GM12878 (cell line): ENCODE data around the gene ULBP1. TPM values are rescaled to one million over a fixed set of nuclear protein-coding genes. Genes with fewer than 3 reads are reported as not detected.

Experiments used
- ATAC-seq: fragments of 200-7000 bp; cut with Tn5 transposase; 3 replicates; pipeline ENCODE4 v1.9.1; 2020; ENCODE audit warnings: mild to moderate bottlenecking, moderate library complexity
- BruUV-seq: library from RNA; stranded (reverse); fragments of 400-500 nt; replicated peaks from 2 replicates; lab custom pipeline; 2021; lab: Mats Ljungman, UMichigan
- CTCF ChIA-PET: fragments of 300-600 bp; sonication (Branson Sonifier 250); formaldehyde crosslinking; extraction: SDS; loops from one replicate; lab custom pipeline; 2021; ENCODE audit warnings: inconsistent platforms; lab: Yijun Ruan, JAX
- POLR2A ChIA-PET: fragments of 350-600 bp; formaldehyde crosslinking; extraction: SDS; loops from one replicate; lab custom pipeline; 2021; ENCODE audit warnings: inconsistent platforms; lab: Charles Lee
- RAD21 ChIA-PET: fragments of 300-600 bp; sonication (Branson Sonifier 250); formaldehyde crosslinking; loops from one replicate; lab custom pipeline; 2023; ENCODE audit warnings: antibody characterized with exemption; ENCODE audit not compliant: unreplicated experiment; lab: Charles Lee
- SMC1A ChIA-PET: fragments of 300-600 bp; sonication (Branson Sonifier 250); formaldehyde crosslinking; loops from one replicate; lab custom pipeline; 2023; ENCODE audit not compliant: unreplicated experiment, uncharacterized antibody; lab: Charles Lee
- DNase-seq: peaks from one replicate; pipeline ENCODE4 v3.0.0-alpha.2; 2011; ENCODE audit warnings: low read depth, low spot score
- FAIRE-seq: peaks from 3 replicates; lab custom pipeline; 2011; peaks lifted over from hg19 to GRCh38; lab: Jason Lieb, UNC
- H2AFZ ChIP-seq: 2 replicates; pipeline ENCODE4 v1.6.0; 2011; ENCODE audit warnings: low read depth, low read length, control low read depth; ENCODE audit not compliant: control insufficient read depth
- H3K27ac ChIP-seq: 2 replicates; pipeline ENCODE4 v1.5.1; 2011; ENCODE audit warnings: control low read depth; ENCODE audit not compliant: control insufficient read depth, insufficient read depth
- H3K27me3 ChIP-seq, 2 experiments: replicated peaks in 1 of 2; 2 replicates each; pipeline versions ENCODE4 v1.6.0 to v1.6.1; 2011; ENCODE audit warnings: low read length in 1 of 2; ENCODE audit not compliant: control insufficient read depth in 2 of 2, insufficient read depth in 2 of 2
- H3K36me3 ChIP-seq, 2 experiments: 2 replicates each; pipeline ENCODE4 v1.5.1; 2011; ENCODE audit warnings: low read length in 1 of 2; ENCODE audit not compliant: control insufficient read depth in 2 of 2, insufficient read depth in 2 of 2
- H3K4me1 ChIP-seq: 2 replicates; pipeline ENCODE4 v1.6.1; 2011; ENCODE audit warnings: mild to moderate bottlenecking, low read length, moderate library complexity, mixed read lengths; ENCODE audit not compliant: control insufficient read depth, insufficient read depth
- H3K4me2 ChIP-seq: 2 replicates; pipeline ENCODE4 v1.6.0; 2011; ENCODE audit warnings: control low read depth; ENCODE audit not compliant: control insufficient read depth, insufficient read depth
- H3K4me3 ChIP-seq: fragments of 200-600 bp; sonication (generic); 2 replicates; pipeline ENCODE4 v1.5.1; 2016
- H3K79me2 ChIP-seq: 2 replicates; pipeline ENCODE4 v1.6.0; 2011; ENCODE audit warnings: low read length; ENCODE audit not compliant: control insufficient read depth, insufficient read depth
- H3K9ac ChIP-seq: 2 replicates; pipeline ENCODE4 v1.8.0; 2011; ENCODE audit warnings: low read length, control low read depth, mixed read lengths; ENCODE audit not compliant: control insufficient read depth, insufficient read depth
- H3K9me3 ChIP-seq: replicated peaks from 3 replicates; pipeline ENCODE4 v1.5.1; 2011; ENCODE audit warnings: mild to moderate bottlenecking, low read length; ENCODE audit not compliant: control insufficient read depth, insufficient read depth
- H4K20me1 ChIP-seq: 2 replicates; pipeline ENCODE4 v1.6.0; 2011; ENCODE audit not compliant: control insufficient read depth, insufficient read depth
- ATF7 ChIP-seq: fragments of 450-650 bp; IDR thresholded peaks from 2 replicates; pipeline ENCODE4 v1.6.1; 2016; ENCODE audit warnings: low read depth, mild to moderate bottlenecking
- BCL11A ChIP-seq: IDR thresholded peaks from 2 replicates; pipeline ENCODE4 v1.6.1; 2011; ENCODE audit warnings: low read depth, low read length
- BMI1 ChIP-seq: fragments of 450-650 bp; IDR thresholded peaks from 2 replicates; pipeline ENCODE4 v1.6.1; 2016; ENCODE audit warnings: mild to moderate bottlenecking, moderate library complexity, borderline replicate concordance
- CBX5 ChIP-seq: sonication (generic); IDR thresholded peaks from 2 replicates; pipeline ENCODE4 v1.6.1; 2016; ENCODE audit warnings: low read depth, moderate library complexity, mild to moderate bottlenecking, inconsistent platforms
- EGR1 ChIP-seq, 2 experiments: IDR thresholded peaks; 1 replicate in 1 of 2; 2 replicates in 1 of 2; pipeline ENCODE4 v1.6.1; 2011 to 2012; ENCODE audit warnings: low read depth in 2 of 2, low read length in 2 of 2, borderline replicate concordance in 1 of 2, mild to moderate bottlenecking in 1 of 2, moderate library complexity in 1 of 2
- MTA2 ChIP-seq: fragments of 450-650 bp; IDR thresholded peaks from 2 replicates; pipeline ENCODE4 v1.6.1; 2016; ENCODE audit warnings: low read depth, mild to moderate bottlenecking, moderate library complexity
- MYB ChIP-seq: fragments of 150-350 bp; IDR thresholded peaks from 2 replicates; pipeline ENCODE4 v1.6.1; 2014; ENCODE audit warnings: mild to moderate bottlenecking, low read depth, low read length, borderline replicate concordance
- NR2C1 ChIP-seq: fragments of 450-650 bp; IDR thresholded peaks from 2 replicates; pipeline ENCODE4 v1.6.1; 2017; ENCODE audit warnings: antibody characterized with exemption, mild to moderate bottlenecking, moderate library complexity
- PAX5 ChIP-seq: IDR thresholded peaks from 2 replicates; pipeline ENCODE4 v1.6.1; 2011; ENCODE audit warnings: low read depth, low read length, borderline replicate concordance
- SIX5 ChIP-seq: IDR thresholded peaks from 2 replicates; pipeline ENCODE4 v1.6.1; 2011; ENCODE audit warnings: mild to moderate bottlenecking, low read depth, low read length, moderate library complexity; ENCODE audit not compliant: severe bottlenecking
- SMC3 ChIP-seq: IDR thresholded peaks from 2 replicates; pipeline ENCODE4 v1.6.1; 2011; ENCODE audit warnings: low read length, improper control_type of control experiment, borderline replicate concordance
- ZBED1 ChIP-seq: IDR thresholded peaks from 2 replicates; pipeline ENCODE4 v1.6.1; 2016; ENCODE audit warnings: borderline replicate concordance
- ZNF384 ChIP-seq: IDR thresholded peaks from 2 replicates; pipeline ENCODE4 v1.6.1; 2012; ENCODE audit warnings: low read depth, mild to moderate bottlenecking, low read length, improper control_type of control experiment, borderline replicate concordance
- WGBS: methylation state at CpG from one replicate; pipeline ENCODE4 v1.1.6; 2016; ENCODE audit warnings: low lambda C conversion rate; ENCODE audit not compliant: insufficient replicate concordance, insufficient coverage; ENCODE audit errors: missing lambda C conversion rate; 5-methylcytosine and 5-hydroxymethylcytosine counted together
- in situ Hi-C: fragments of 300-500 bp; cut with MboI; formaldehyde crosslinking; loops from 9 replicates; pipeline ENCODE4 v1.14.3; 2018; ENCODE audit warnings: mixed read lengths
- intact Hi-C: fragments of 100-400 bp; cut with micrococcal nuclease; formaldehyde crosslinking; loops from one replicate; pipeline ENCODE4 v1.14.2; 2022; ENCODE audit not compliant: unreplicated experiment
- polyA plus RNA-seq, 11 experiments: library from polyadenylated mRNA; depleted of rRNA in 4 of 11; unstranded in 6 of 11; stranded (reverse) in 5 of 11; fragments of >200 nt; fragmentation: Nextera tagmentation in 4 of 11; fragmentation: Illumina TruSeq in 1 of 11; extraction: Ambion mirVana in 4 of 11; extraction: Trizol in 1 of 11; gene quantifications; 1 replicate in 1 of 11; 2 replicates in 10 of 11; pipeline versions ENCODE4 v1.2.1 to v1.2.3, GENCODE V29; 2011 to 2016; ENCODE audit warnings: inconsistent platforms in 2 of 11, missing spikeins in 2 of 11, low read depth in 1 of 11
- total RNA-seq, 4 experiments: library from RNA; depleted of rRNA in 3 of 4; stranded (reverse); fragments of >200 nt in 3 of 4; fragmentation: Illumina TruSeq in 1 of 4; extraction: Trizol in 1 of 4; gene quantifications; 2 replicates each; pipeline versions ENCODE4 v1.2.1 to v1.2.3, GENCODE V29; 2013 to 2021

The ULBP1 gene
- total and polyA plus RNA-seq, 10 of the 15 experiments (the other 5 are each of a cell fraction or from before 2014, with no cell fraction given), result 0.02 to 0.12 (median 0.04) TPM; not detected in 7

DNA sequence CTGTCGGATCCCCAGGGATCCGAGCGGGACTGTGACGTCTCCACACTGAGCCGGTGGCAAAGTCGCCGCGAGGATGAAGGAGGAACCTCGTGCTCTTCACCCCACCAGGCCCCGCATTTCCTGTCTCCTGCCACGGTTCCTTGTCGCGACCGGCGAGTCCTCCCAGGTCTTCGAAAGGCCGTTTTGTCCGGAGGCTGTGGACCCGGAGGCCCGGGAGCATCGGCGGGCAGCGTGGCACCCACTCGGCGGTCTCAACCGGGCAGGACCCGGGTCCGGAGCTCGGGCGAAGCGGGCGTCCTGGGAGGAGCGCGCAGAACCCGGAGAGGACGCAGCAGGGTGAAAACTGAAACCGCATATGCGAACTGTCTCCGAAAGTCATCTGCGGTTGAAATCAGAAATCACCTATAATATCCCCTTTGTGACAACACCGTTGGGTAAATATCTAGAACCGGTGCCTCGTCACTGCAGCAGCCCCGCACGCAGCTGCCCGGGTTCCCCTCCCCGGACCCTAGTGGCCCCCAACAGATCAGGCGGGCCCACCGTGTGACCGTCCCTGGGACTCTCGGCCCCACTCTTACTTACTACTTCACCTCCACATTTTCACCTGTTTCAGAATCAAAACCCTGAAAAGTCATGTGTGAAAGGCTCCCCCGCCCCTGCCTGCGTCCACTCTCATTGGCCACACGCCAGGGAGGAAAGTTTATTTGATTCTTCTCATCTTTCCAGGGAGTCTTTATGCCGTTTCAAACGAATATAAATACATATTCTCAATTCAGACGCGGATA is 25.0 kb upstream of the ULBP1 start (continued):
- peak; percentile 54; the same call in 1 of the 2 replicates for TF ChIP-seq MTA2
- peak; percentile 82 for TF ChIP-seq PAX5
- peak; percentile 52; the same call in 1 of the 2 replicates for TF ChIP-seq BCL11A
- TF ChIP-seq SMC3, result no peak
- TF ChIP-seq CBX5, result no peak
- TF ChIP-seq MYB, result no peak

- no peak overlapping the region for H2AFZ ChIP-seq
- H3K4me2 ChIP-seq, result peak overlapping the region; percentile 78
- CTCF ChIA-PET, result no interaction called here
- BruUV-seq, result no TSS peak
- no peak overlapping the region for H3K27ac ChIP-seq
- no peaks in the 10 kb centered on the region; the same call in 2 of the 3 replicates for H3K9me3 ChIP-seq
- peak; percentile 36; the same call in 1 of the 2 replicates for TF ChIP-seq BMI1
- TF ChIP-seq EGR1 (IDR thresholded peaks at IDR 0.05; ENCODE audit: borderline replicate concordance in 1 of 2, low read depth in 2 of 2, low read length in 2 of 2), result no peak
- TF ChIP-seq ZBED1, result no peak
- TF ChIP-seq ZNF384, result no peak
- TF ChIP-seq ATF7, result no peak
- no peak for TF ChIP-seq SIX5
- no peak for TF ChIP-seq NR2C1
- H3K36me3 ChIP-seq, result no peaks in the 10 kb centered on the region
- ATAC-seq (peak; percentile 2; the same call in 2 of the 3 replicates), DNase-seq (no peak), FAIRE-seq (no peak)
- no peaks in the 10 kb centered on the region for H3K79me2 ChIP-seq
- RAD21 ChIA-PET, result no interaction called here
- no peak overlapping the region for H3K4me3 ChIP-seq
- peaks cover 9 to 11% of the 10 kb centered on the region in 2 experiments for H3K27me3 ChIP-seq
- in situ Hi-C loops (loop anchor here (5.0 to 10.0 kb wide), 2 partner anchors 68 to 875 kb away; no protein-coding TSS in a partner anchor), intact Hi-C loops (loop anchor here (5.0 to 10.0 kb wide), 4 partner anchors 128 to 875 kb away; partner anchors contain the start of gene ULBP3)
- no peak overlapping the region for H3K9ac ChIP-seq
- no peaks in the 10 kb centered on the region; the same call in 1 of the 2 replicates for H4K20me1 ChIP-seq
- peaks cover 16% of the 10 kb centered on the region for H3K4me1 ChIP-seq
- WGBS, result 19% methylated on average over 5 of the region's 5 CpGs
- SMC1A ChIA-PET, result no interaction called here
- POLR2A ChIA-PET, result no interaction called here
Observed at GRCh38 chr6:149939356-149939648, 24.4 kb upstream of the ULBP1 start.
